ENCODE measurements around the gene TBXAS1. TPM values are rescaled to one million over a fixed set of nuclear protein-coding genes. Genes with fewer than 3 reads are reported as not detected.

TBXAS1 gene
- total and polyA plus RNA-seq, 2 experiments from 2014 or later: 1.3 TPM; not detected in 1

- H3K36me3 Mint-ChIP-seq (ENCODE audit: low read depth): no peaks in the 10 kb centered on the region; the same call in 2 of the 3 replicates
- H3K27me3 Mint-ChIP-seq (ENCODE audit: insufficient read depth, low read depth, poor library complexity): peaks cover 5% of the 10 kb centered on the region
- Histone ChIP-seq H3K4me2 (no peak overlapping the region), H3F3A (replicated peaks; ENCODE audit: low read depth) (no peaks in the 10 kb centered on the region), H3K4me3 (no peak overlapping the region), H3K9me2 (ENCODE audit: insufficient read depth) (no peaks in the 10 kb centered on the region), H2AFZ (no peak overlapping the region), H3K27me3 (ENCODE audit: insufficient read depth) (no peaks in the 10 kb centered on the region), H3K27ac (ENCODE audit: low read depth) (no peak overlapping the region), H4K20me1 (replicated peaks; ENCODE audit: insufficient read depth) (no peaks in the 10 kb centered on the region), H3K79me2 (replicated peaks; ENCODE audit: insufficient read depth) (no peaks in the 10 kb centered on the region), H3K36me3 (ENCODE audit: insufficient read depth) (no peaks in the 10 kb centered on the region), H3K4me1 (ENCODE audit: insufficient read depth) (no peaks in the 10 kb centered on the region)
- H3K27ac Mint-ChIP-seq: no peak overlapping the region
- no peak overlapping the region for H3K4me3 Mint-ChIP-seq
- TF ChIP-seq NANOG (IDR thresholded peaks at IDR 0.05; ENCODE audit: borderline replicate concordance) (no peak), EZH2phosphoT487 (IDR thresholded peaks at IDR 0.05; ENCODE audit: unreplicated experiment) (no peak), ZNF331 (CRISPR knock-in tag; IDR thresholded peaks at IDR 0.05; ENCODE audit: low read depth) (no peak), JUNB (IDR thresholded peaks at IDR 0.05; ENCODE audit: unreplicated experiment) (no peak), ETS1 (IDR thresholded peaks at IDR 0.05) (no peak), REST (IDR thresholded peaks at IDR 0.05; ENCODE audit: unreplicated experiment) (no peak), EZH2 (IDR thresholded peaks at IDR 0.05; ENCODE audit: low read depth, unreplicated experiment) (no peak), POLR2AphosphoS5 (IDR thresholded peaks at IDR 0.05; ENCODE audit: low read depth) (no peak), ZNF114 (CRISPR knock-in tag; IDR thresholded peaks at IDR 0.05) (no peak)
- no peaks in the 10 kb centered on the region for H3K9me3 Mint-ChIP-seq
- H3K4me1 Mint-ChIP-seq: no peaks in the 10 kb centered on the region
- no peak for ATAC-seq
- no peak for DNase-seq (ENCODE audit: low spot score)
These were observed 195.5 kb downstream of the TBXAS1 start for GRCh38 chr7:140024585-140024984.

GRCh38 chr7:140025241-140025640 is 196.2 kb downstream of the TBXAS1 start:
- no peak for ATAC-seq

More at GRCh38 chr7:140025241-140025640, 196.2 kb downstream of the TBXAS1 start:
- no peaks in the 10 kb centered on the region; the same call in 2 of the 3 replicates for H3K36me3 Mint-ChIP-seq (ENCODE audit: low read depth)
- no peaks in the 10 kb centered on the region for H3K9me2 ChIP-seq (ENCODE audit: insufficient read depth)
- H4K20me1 ChIP-seq (replicated peaks; ENCODE audit: insufficient read depth): no peaks in the 10 kb centered on the region
- no peak overlapping the region for H2AFZ ChIP-seq
- no peaks in the 10 kb centered on the region for H3K27me3 ChIP-seq (ENCODE audit: insufficient read depth)
- H3K4me3 Mint-ChIP-seq: no peak overlapping the region
- no peaks in the 10 kb centered on the region for H3K4me1 Mint-ChIP-seq
- no peaks in the 10 kb centered on the region for H3K79me2 ChIP-seq (replicated peaks; ENCODE audit: insufficient read depth)
- H3K4me1 ChIP-seq (ENCODE audit: insufficient read depth): no peaks in the 10 kb centered on the region
- H3K9me3 Mint-ChIP-seq: no peaks in the 10 kb centered on the region
- no peak overlapping the region for H3K4me2 ChIP-seq
- H3K36me3 ChIP-seq (ENCODE audit: insufficient read depth): no peaks in the 10 kb centered on the region
- no peak for TF ChIP-seq EZH2phosphoT487 (IDR thresholded peaks at IDR 0.05; ENCODE audit: unreplicated experiment)
- no peak for TF ChIP-seq EZH2 (IDR thresholded peaks at IDR 0.05; ENCODE audit: low read depth, unreplicated experiment)
- TF ChIP-seq CREB1 (CRISPR knock-in tag; IDR thresholded peaks at IDR 0.05; ENCODE audit: low read depth): no peak
- TF ChIP-seq POLR2AphosphoS5 (IDR thresholded peaks at IDR 0.05; ENCODE audit: low read depth): no peak
- TF ChIP-seq CTCF (conservative IDR thresholded peaks at IDR 0.05; ENCODE audit: low read depth in 2 of 2): no peak
- no peak for TF ChIP-seq ZNF114 (CRISPR knock-in tag; IDR thresholded peaks at IDR 0.05)
- TF ChIP-seq ZNF331 (CRISPR knock-in tag; IDR thresholded peaks at IDR 0.05; ENCODE audit: low read depth): no peak
- TF ChIP-seq NANOG (IDR thresholded peaks at IDR 0.05; ENCODE audit: borderline replicate concordance): no peak
- no peak for TF ChIP-seq ETS1 (IDR thresholded peaks at IDR 0.05)
- no peak for DNase-seq (ENCODE audit: low spot score)
- no peak overlapping the region for H3K27ac ChIP-seq (ENCODE audit: low read depth)
- H3K27ac Mint-ChIP-seq: no peak overlapping the region
- no peaks in the 10 kb centered on the region for H3F3A ChIP-seq (replicated peaks; ENCODE audit: low read depth)
- peaks cover 5% of the 10 kb centered on the region for H3K27me3 Mint-ChIP-seq (ENCODE audit: insufficient read depth, low read depth, poor library complexity)
- no peak overlapping the region for H3K4me3 ChIP-seq
